Measurements from ENCODE around the gene EEF1AKMT3.

Gene EEF1AKMT3

GRCh38 chr12:57772429-57773322 lies at the start of gene EEF1AKMT3:
EEF1AKMT3 (plus strand) TSS chr12:57772614; CDS start chr12:57772725, 111 bp downstream.
- DNase-seq (ENCODE audit: low spot score) = peak; percentile 76

GRCh38 chr12:57722716-57723629 lies 49.4 kb upstream of the EEF1AKMT3 start:
- DNase-seq (ENCODE audit: low spot score) = peak; percentile 46

GRCh38 chr12:57723630-57723962 lies 48.8 kb upstream of the EEF1AKMT3 start:
- DNase-seq (ENCODE audit: low spot score) = no peak

DNA sequence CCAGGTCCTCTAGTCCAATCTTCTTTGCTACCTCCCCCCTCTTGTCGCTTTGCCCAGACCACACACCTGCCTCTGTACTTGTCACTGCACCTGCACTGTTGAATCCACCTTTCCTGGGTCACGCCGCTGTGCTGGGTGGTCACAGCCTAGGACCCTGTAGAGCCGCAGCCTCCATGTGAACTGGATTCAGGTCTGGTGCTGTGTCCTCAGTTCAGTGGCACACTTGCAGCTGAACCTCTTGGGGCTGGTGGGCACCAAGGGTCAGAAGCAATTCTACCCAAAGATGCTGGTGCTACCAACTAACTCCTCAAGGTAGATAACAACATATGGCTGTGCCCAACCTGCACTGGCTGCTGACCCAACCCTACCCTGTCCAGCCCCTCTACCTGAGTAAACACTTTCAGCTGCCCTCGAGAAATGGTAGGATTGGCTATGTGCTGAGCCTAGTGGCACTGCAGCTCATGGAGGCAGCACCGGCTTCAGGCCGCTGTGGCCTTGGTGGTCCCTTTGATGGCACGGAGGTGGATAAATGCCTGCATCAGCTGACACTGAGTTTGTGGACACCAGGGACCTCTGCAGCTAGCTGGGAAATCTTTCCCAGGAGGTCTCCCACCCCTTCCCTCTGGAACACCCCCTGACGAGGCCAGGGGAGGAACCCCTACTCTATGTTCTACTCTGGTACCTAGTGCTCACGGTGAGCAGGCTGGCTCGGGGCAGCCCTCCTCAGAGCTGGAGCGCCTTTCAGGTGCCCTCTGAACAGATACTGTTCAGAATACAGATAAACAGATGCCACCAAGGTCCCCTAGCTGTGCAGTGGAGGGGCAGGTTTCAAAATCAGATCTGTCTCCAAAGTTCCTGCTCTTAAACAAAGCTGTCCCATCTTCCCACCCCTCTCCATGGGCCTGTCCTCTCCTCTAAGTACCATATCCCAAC lies 48.1 kb upstream of the EEF1AKMT3 start:
- peak; percentile 12 for DNase-seq (ENCODE audit: low spot score)

- peak; percentile 34 for DNase-seq (ENCODE audit: low spot score)
Observed at GRCh38 chr12:57724936-57725740, 47.3 kb upstream of the EEF1AKMT3 start.

GRCh38 chr12:57725851-57726150 lies 46.6 kb upstream of the EEF1AKMT3 start:
- DNase-seq (ENCODE audit: low spot score) = no peak

GRCh38 chr12:57726151-57726883 lies 46.1 kb upstream of the EEF1AKMT3 start:
- DNase-seq (ENCODE audit: low spot score) = peak; percentile 95

- DNase-seq (ENCODE audit: low spot score) = no peak
Observed at GRCh38 chr12:57726884-57727757, 45.3 kb upstream of the EEF1AKMT3 start.

- DNase-seq (ENCODE audit: low spot score) = peak; percentile 38
Observed at GRCh38 chr12:57727758-57728395, 44.5 kb upstream of the EEF1AKMT3 start.

DNA sequence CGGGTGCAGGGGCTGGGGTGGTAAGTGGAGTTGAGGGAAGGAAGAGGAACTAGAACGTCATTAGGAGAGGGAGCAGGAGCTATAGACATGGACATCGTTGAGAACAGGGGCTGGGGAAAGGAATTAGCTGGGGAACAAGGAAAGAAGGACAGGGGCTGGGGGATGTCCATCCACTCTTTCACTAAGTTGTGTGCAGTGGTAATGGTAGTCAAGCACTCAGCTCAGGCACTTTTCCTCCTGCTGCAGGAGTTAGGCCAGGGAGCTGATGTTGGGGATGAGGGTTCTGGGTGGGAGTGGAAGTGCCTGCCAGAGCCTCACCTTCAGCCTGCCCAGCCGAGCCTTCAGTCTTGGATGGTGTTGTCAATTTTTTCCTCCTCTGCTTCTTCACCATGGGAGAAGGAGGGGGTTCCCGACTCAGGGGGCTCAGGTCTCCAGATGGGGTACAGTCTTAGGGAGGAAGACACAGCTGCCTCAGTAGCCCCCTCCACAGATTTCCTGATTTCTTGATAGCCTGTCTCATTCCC lies 43.0 kb upstream of the EEF1AKMT3 start:
- DNase-seq (ENCODE audit: low spot score) = peak; percentile 9

- peak; percentile 3 for DNase-seq (ENCODE audit: low spot score)
Observed at GRCh38 chr12:57730336-57731067, 41.9 kb upstream of the EEF1AKMT3 start.

DNA sequence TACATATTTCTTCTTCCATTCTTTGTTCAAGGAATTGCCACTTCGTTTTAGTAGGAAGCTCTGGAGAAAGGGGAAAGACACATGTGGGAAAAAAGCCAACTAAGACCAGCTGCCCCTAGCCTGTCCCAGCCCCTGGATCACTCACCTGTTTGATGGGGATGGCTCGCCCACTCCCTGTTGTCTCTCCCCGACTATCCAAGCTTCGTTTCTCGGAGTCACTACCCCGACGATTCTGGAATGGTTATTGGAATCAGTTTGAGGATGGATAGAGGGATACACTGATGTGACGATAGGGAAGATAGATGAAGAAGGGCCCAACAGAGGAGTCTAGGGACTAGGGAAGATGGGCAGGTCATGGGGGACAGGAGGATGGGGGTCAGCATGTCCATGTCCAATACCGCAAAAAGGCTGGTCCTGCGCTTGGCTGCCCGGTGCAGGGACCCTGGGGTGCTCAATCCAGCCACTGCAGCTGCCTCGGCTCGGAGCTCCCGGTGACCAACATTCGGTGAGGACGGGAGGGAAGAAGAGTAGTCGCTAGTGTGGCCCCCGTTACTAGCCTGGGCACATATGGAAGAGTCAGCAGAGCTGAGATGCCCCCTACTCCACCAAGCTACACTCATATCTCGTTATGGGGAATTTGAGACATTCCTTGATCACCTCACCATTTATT lies 40.9 kb upstream of the EEF1AKMT3 start:
- DNase-seq (ENCODE audit: low spot score) = no peak

DNA sequence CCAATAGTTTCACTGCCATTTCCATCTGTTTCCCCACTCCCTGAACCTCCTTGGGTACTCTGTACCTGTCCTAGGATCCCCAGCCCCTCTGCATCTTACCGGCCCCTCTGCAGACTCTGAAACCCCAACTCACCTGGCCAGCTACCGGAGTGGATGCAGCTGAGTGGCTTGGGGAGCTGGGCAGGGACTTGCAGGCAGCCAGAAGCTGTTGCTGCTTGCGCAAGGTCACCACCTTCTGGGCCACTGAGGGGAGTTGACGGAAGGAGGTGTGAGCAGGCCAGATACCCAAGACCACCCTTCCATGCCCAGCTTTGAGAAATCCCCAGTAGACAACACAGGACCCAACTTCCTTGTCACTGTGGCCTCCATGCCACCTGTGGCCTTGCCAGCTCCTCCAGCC lies 40.1 kb upstream of the EEF1AKMT3 start:
- no peak for DNase-seq (ENCODE audit: low spot score)

- no peak for DNase-seq (ENCODE audit: low spot score)
Observed at GRCh38 chr12:57732726-57733593, 39.5 kb upstream of the EEF1AKMT3 start.

DNA sequence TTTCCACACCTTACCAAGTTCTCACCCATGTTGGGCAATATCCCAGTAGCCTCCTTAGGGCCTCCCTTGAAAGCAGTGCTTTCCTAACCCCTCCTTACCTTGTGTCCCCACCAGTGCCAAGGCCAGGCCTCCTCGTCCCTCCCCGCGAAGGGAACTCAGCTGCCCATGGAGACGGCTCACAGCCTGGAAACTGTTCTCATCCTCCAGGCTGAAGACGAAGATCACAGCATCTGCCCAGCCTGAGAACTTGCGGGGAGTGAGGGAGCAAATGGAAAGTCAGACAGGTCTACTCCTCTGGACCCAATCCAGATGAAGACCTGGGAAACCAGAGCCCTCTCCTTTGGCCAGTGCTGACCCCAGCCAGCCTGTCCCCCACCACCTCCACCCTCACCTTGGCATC lies 38.5 kb upstream of the EEF1AKMT3 start:
- no peak for DNase-seq (ENCODE audit: low spot score)

- DNase-seq (ENCODE audit: low spot score) = no peak
Observed at GRCh38 chr12:57734591-57734990, 37.8 kb upstream of the EEF1AKMT3 start.
